ENCODE results near the gene NCAPD2. TPM values are rescaled to one million over a fixed set of nuclear protein-coding genes. Genes with fewer than 3 reads are reported as not detected.

Gene NCAPD2
- total and polyA plus RNA-seq, 5 experiments from 2014 or later: 24.7 to 46.3 (median 40.4) TPM

- Mint-ChIP-seq H3K27me3 (no peaks in the 10 kb centered on the region), H3K4me1 (peaks cover 13 to 22% (median 22%) of the 10 kb centered on the region in 4 donors), H3K27ac (no peak overlapping the region), H3K36me3 (peaks cover 0 to 71% (median 9%) of the 10 kb centered on the region in 3 donors), H3K4me3 (no peak overlapping the region), H3K9me3 (peaks cover 0 to 2% (median 0%) of the 10 kb centered on the region in 9 donors)
- DNase-seq: no peak
- POLR2A ChIA-PET: no interaction called here
- ATAC-seq: no peak
These were observed 35.4 kb downstream of the NCAPD2 start for GRCh38 chr12:6529291-6529737.

- Mint-ChIP-seq H3K27ac (peak overlapping the region; percentile 29 to 79 (median 64)), H3K27me3 (no peaks in the 10 kb centered on the region), H3K36me3 (peaks cover 0 to 57% (median 2%) of the 10 kb centered on the region in 3 donors), H3K4me1 (peaks cover 14 to 32% (median 27%) of the 10 kb centered on the region in 4 donors), H3K4me3 (no peak overlapping the region), H3K9me3 (peaks cover 0 to 2% (median 0%) of the 10 kb centered on the region in 9 donors)
- POLR2A ChIA-PET: interaction anchor here (1.2 to 2.6 kb wide), 2 partner anchors 61 to 193 kb away, joined by 5 to 8 read pairs; partner anchors contain the start of genes COPS7A and VAMP1
- ATAC-seq: no peak
- no peak for DNase-seq
These were observed 36.8 kb downstream of the NCAPD2 start for GRCh38 chr12:6530576-6531260.

- Mint-ChIP-seq H3K36me3 (peaks cover 0 to 52% (median 7%) of the 10 kb centered on the region in 3 donors), H3K27ac (peak overlapping the region; percentile 87 to 98 (median 96)), H3K4me1 (peaks cover 15 to 43% (median 42%) of the 10 kb centered on the region in 4 donors), H3K9me3 (peaks cover 0 to 2% (median 0%) of the 10 kb centered on the region in 9 donors), H3K27me3 (no peaks in the 10 kb centered on the region), H3K4me3 (peak overlapping the region; percentile 28 to 97 (median 80))
- POLR2A ChIA-PET: interaction anchor here (0.6 to 2.6 kb wide), 14 partner anchors 21 to 198 kb away, joined by 3 to 13 read pairs (median 4); partner anchors contain the start of genes COPS7A, MRPL51 and VAMP1
- DNase-seq (peak; percentile 51 to 91 (median 77)), ATAC-seq (peak; percentile 51 to 64)
These were observed 38.4 kb downstream of the NCAPD2 start for GRCh38 chr12:6532051-6532926.

- peak overlapping the region; percentile 60 to 97 (median 80) for H3K4me3 Mint-ChIP-seq
- H3K9me3 Mint-ChIP-seq: peaks cover 0 to 2% (median 0%) of the 10 kb centered on the region in 9 donors
- H3K27ac Mint-ChIP-seq: peak overlapping the region; percentile 87 to 98 (median 96)
- peaks cover 18 to 50% (median 49%) of the 10 kb centered on the region in 4 donors for H3K4me1 Mint-ChIP-seq
- ATAC-seq (no peak), DNase-seq (peak in 4 of 10 donors; percentile 21 to 62 (median 26))
- POLR2A ChIA-PET: interaction anchor here (0.7 to 2.6 kb wide), 12 partner anchors 33 to 199 kb away, joined by 3 to 13 read pairs (median 4); partner anchors contain the start of genes COPS7A, MRPL51 and VAMP1
- H3K27me3 Mint-ChIP-seq: no peaks in the 10 kb centered on the region
- peaks cover 0 to 52% (median 13%) of the 10 kb centered on the region in 3 donors for H3K36me3 Mint-ChIP-seq
These were observed 39.2 kb downstream of the NCAPD2 start for GRCh38 chr12:6532927-6533652.

- DNase-seq (peak in 3 of 10 donors; percentile 17 to 60 (median 20)), ATAC-seq (no peak)
- peak overlapping the region; percentile 87 to 98 (median 96) for H3K27ac Mint-ChIP-seq
- no peaks in the 10 kb centered on the region for H3K27me3 Mint-ChIP-seq
- peaks cover 0 to 2% (median 0%) of the 10 kb centered on the region in 9 donors for H3K9me3 Mint-ChIP-seq
- H3K4me1 Mint-ChIP-seq: peaks cover 18 to 51% (median 50%) of the 10 kb centered on the region in 4 donors
- POLR2A ChIA-PET: interaction anchor here (0.6 to 7.9 kb wide), 18 partner anchors 14 to 340 kb away, joined by 3 to 100 read pairs (median 8); partner anchors contain the start of genes CD27, COPS7A, MRPL51 and SPSB2
- peaks cover 0 to 51% (median 12%) of the 10 kb centered on the region in 3 donors for H3K36me3 Mint-ChIP-seq
- H3K4me3 Mint-ChIP-seq: peak overlapping the region; percentile 54 to 97 (median 80)
These were observed 39.7 kb downstream of the NCAPD2 start for GRCh38 chr12:6533653-6533922.

- H3K4me3 Mint-ChIP-seq: peak within 1 kb of the TSS; percentile 87 to 97 (median 92)
- DNase-seq (peak in 8 of 10 donors; percentile 69 to 91 (median 82)), ATAC-seq (peak; percentile 58 to 68)
- no peaks in the 10 kb centered on the region for H3K27me3 Mint-ChIP-seq
- peak within 1 kb of the TSS; percentile 94 to 99 (median 98) for H3K27ac Mint-ChIP-seq
- H3K36me3 Mint-ChIP-seq: peaks cover 0 to 48% (median 12%) of the 10 kb centered on the region in 3 donors
- peaks cover 18 to 51% (median 50%) of the 10 kb centered on the region in 4 donors for H3K4me1 Mint-ChIP-seq
- peaks cover 0 to 2% (median 0%) of the 10 kb centered on the region in 9 donors for H3K9me3 Mint-ChIP-seq
- POLR2A ChIA-PET: interaction anchor here (0.6 to 7.9 kb wide), 30 partner anchors 15 to 455 kb away, joined by 3 to 100 read pairs (median 5); partner anchors contain the start of genes CD27, COPS7A, MLF2 and MRPL51
These were observed 40.2 kb downstream of the NCAPD2 start, which contains the start of gene GAPDH for GRCh38 chr12:6533923-6534694. TSS of gene GAPDH (plus strand) at chr12:6534517. CDS start at chr12:6534833, 316 bp downstream.

- DNase-seq: peak in 2 of 10 donors; percentile 75 to 81
These were observed 40.7 kb downstream of the NCAPD2 start for GRCh38 chr12:6534695-6534944.

GRCh38 chr12:6534945-6535696 is 41.2 kb downstream of the NCAPD2 start:
- ATAC-seq (peak; percentile 31 to 38), DNase-seq (peak; percentile 52 to 82 (median 62))
- H3K27ac Mint-ChIP-seq: peak overlapping the region; percentile 90 to 99 (median 96)
- peaks cover 18 to 61% (median 58%) of the 10 kb centered on the region in 4 donors for H3K4me1 Mint-ChIP-seq
- peak overlapping the region; percentile 87 to 97 (median 92) for H3K4me3 Mint-ChIP-seq
- H3K36me3 Mint-ChIP-seq: peaks cover 0 to 38% (median 12%) of the 10 kb centered on the region in 3 donors
- no peaks in the 10 kb centered on the region for H3K27me3 Mint-ChIP-seq
- POLR2A ChIA-PET: interaction anchor here (0.7 to 7.9 kb wide), 34 partner anchors 12 to 412 kb away, joined by 3 to 100 read pairs (median 5); partner anchors contain the start of genes CD27, COPS7A, MLF2 and MRPL51
- H3K9me3 Mint-ChIP-seq: peaks cover 0 to 2% (median 0%) of the 10 kb centered on the region in 9 donors

More at GRCh38 chr12:6534695-6534944, 40.7 kb downstream of the NCAPD2 start:
- Mint-ChIP-seq H3K27me3 (no peaks in the 10 kb centered on the region), H3K36me3 (peaks cover 0 to 43% (median 12%) of the 10 kb centered on the region in 3 donors), H3K27ac (peak overlapping the region; percentile 90 to 99 (median 96)), H3K4me1 (peaks cover 18 to 56% (median 53%) of the 10 kb centered on the region in 4 donors), H3K4me3 (peak overlapping the region; percentile 87 to 97 (median 92)), H3K9me3 (peaks cover 0 to 2% (median 0%) of the 10 kb centered on the region in 9 donors)
- ATAC-seq: no peak
- POLR2A ChIA-PET: interaction anchor here (0.6 to 7.9 kb wide), 30 partner anchors 15 to 455 kb away, joined by 3 to 100 read pairs (median 5); partner anchors contain the start of genes CD27, COPS7A, MLF2 and MRPL51

- Mint-ChIP-seq H3K27ac (peak overlapping the region; percentile 90 to 99 (median 96)), H3K27me3 (no peaks in the 10 kb centered on the region), H3K9me3 (peaks cover 0 to 2% (median 0%) of the 10 kb centered on the region in 9 donors), H3K36me3 (peaks cover 0 to 33% (median 12%) of the 10 kb centered on the region in 3 donors), H3K4me3 (peak overlapping the region; percentile 87 to 97 (median 92)), H3K4me1 (peaks cover 22 to 66% (median 63%) of the 10 kb centered on the region in 4 donors)
- DNase-seq (no peak), ATAC-seq (no peak)
- POLR2A ChIA-PET: interaction anchor here (0.6 to 7.9 kb wide), 24 partner anchors 11 to 212 kb away, joined by 3 to 100 read pairs (median 6); partner anchors contain the start of genes CD27, MRPL51, NOP2 and VAMP1
These were observed 41.7 kb downstream of the NCAPD2 start for GRCh38 chr12:6535697-6535946.
